ENCODE results near the gene PHF23. TPM values are rescaled to one million over a fixed set of nuclear protein-coding genes. Genes with fewer than 3 reads are reported as not detected.
A peak's percentile ranks its signal among the peaks of the same experiment; 100 is the strongest.

Gene PHF23
- total RNA-seq, 1 experiment from 2014 or later, result 110 TPM

DNA sequence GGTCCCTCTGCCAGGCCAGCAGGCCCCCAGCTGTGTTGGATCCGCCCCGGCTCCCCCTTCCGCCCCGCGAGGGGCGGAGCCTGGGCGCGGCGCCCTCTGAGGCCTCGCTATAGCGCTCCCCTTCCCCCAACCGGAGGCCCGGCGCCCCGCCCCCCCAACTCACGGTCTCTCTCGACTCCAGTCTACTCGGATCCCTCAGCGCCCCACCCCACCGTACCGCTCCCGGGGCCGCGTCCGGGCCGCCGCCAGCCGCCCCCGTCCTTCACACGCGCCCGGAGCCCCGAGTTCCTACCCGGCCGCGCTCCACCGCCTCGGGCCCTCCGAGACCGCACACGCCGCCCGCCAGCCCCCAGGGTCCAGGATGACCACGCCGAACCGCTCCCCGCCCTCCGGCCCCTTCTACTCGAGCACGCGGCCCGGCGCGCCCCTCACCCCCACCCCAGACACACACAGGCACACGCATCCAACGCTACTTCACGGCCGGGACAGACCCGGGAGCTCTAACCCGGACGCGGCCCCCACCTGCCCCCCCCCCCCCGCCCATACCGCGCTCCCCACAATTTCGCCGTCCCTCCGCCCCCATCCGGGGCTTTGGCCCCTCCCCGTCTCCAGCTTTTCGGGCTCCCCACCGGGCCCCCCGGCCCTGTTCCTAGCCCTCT lies 1.4 kb downstream of the PHF23 start:
- Mint-ChIP-seq H3K4me3 (peak overlapping the region; percentile 95 to 97), H3K9me3 (peaks cover 0 to 2% of the 10 kb centered on the region in 2 experiments; a peak in 2 of 5 replicates), H3K36me3 (ENCODE audit: insufficient read depth in 1 of 3, low read depth in 3 of 3) (peaks cover 35 to 57% (median 45%) of the 10 kb centered on the region in 3 experiments), H3K4me1 (peaks cover 42 to 55% of the 10 kb centered on the region in 2 experiments), H3K27me3 (ENCODE audit: low read depth) (no peaks in the 10 kb centered on the region; the same call in 1 of the 2 replicates), H3K27ac (peak overlapping the region; percentile 95; a peak in 5 of 7 replicates)
- peak; percentile 91 for DNase-seq
- peaks cover 13% of the 10 kb centered on the region; the same call in 1 of the 2 replicates for H3K79me2 ChIP-seq (ENCODE audit: insufficient read depth, low read length)
- H3K18ac ChIP-seq (ENCODE audit: insufficient read length, low read depth, low read length), result peak overlapping the region; percentile 71
- no peak overlapping the region for H2BK15ac ChIP-seq (ENCODE audit: low read depth, low read length)
- H4K20me1 ChIP-seq (ENCODE audit: control insufficient read depth, insufficient read depth, insufficient read length), result no peaks in the 10 kb centered on the region
- no peak overlapping the region for H4K5ac ChIP-seq (ENCODE audit: insufficient read length, low read depth, low read length)
- H2BK12ac ChIP-seq (ENCODE audit: insufficient read length, low read depth, low read length), result no peak overlapping the region
- no peak overlapping the region for H2AK5ac ChIP-seq (ENCODE audit: insufficient read length, low read length)
- H3K23me2 ChIP-seq (ENCODE audit: insufficient read length, low read depth, low read length, poor library complexity, severe bottlenecking), result peaks cover 11% of the 10 kb centered on the region
- no peak overlapping the region for H4K8ac ChIP-seq (replicated peaks; ENCODE audit: insufficient read length, low read depth, low read length)
- WGBS (ENCODE audit: extremely low coverage, insufficient read length, low lambda C conversion rate), result no CpG with 5 or more reads among the region's 73 CpGs
- H2BK120ac ChIP-seq (ENCODE audit: low read depth, low read length, poor library complexity, severe bottlenecking), result no peak overlapping the region
- H2AFZ ChIP-seq (ENCODE audit: low read length), result no peak overlapping the region
- H3K14ac ChIP-seq (ENCODE audit: insufficient read depth, low read length), result peak overlapping the region; percentile 64; the same call in 1 of the 2 replicates
- no peak overlapping the region for H3K23ac ChIP-seq (ENCODE audit: insufficient read length, low read depth, low read length)
- no peak overlapping the region for H3K56ac ChIP-seq (ENCODE audit: insufficient read length, low read depth, low read length)
- H3K27ac ChIP-seq (ENCODE audit: insufficient read length, low read depth, low read length), result no peak overlapping the region
- no peak overlapping the region for H2BK20ac ChIP-seq (ENCODE audit: low read depth, low read length, poor library complexity, severe bottlenecking)
- H4K91ac ChIP-seq (ENCODE audit: insufficient read length, low read depth, low read length), result no peak overlapping the region
- H3K9me3 ChIP-seq (ENCODE audit: control insufficient read depth, low read depth, low read length), result no peaks in the 10 kb centered on the region
- H2BK5ac ChIP-seq (ENCODE audit: insufficient read length, low read length), result no peak overlapping the region
- H3K4me2 ChIP-seq (ENCODE audit: insufficient read depth, insufficient read length, low read length), result peak overlapping the region; percentile 82
- no peaks in the 10 kb centered on the region for H3K27me3 ChIP-seq (ENCODE audit: insufficient read depth, low read length)
- TF ChIP-seq, protein P1, sequence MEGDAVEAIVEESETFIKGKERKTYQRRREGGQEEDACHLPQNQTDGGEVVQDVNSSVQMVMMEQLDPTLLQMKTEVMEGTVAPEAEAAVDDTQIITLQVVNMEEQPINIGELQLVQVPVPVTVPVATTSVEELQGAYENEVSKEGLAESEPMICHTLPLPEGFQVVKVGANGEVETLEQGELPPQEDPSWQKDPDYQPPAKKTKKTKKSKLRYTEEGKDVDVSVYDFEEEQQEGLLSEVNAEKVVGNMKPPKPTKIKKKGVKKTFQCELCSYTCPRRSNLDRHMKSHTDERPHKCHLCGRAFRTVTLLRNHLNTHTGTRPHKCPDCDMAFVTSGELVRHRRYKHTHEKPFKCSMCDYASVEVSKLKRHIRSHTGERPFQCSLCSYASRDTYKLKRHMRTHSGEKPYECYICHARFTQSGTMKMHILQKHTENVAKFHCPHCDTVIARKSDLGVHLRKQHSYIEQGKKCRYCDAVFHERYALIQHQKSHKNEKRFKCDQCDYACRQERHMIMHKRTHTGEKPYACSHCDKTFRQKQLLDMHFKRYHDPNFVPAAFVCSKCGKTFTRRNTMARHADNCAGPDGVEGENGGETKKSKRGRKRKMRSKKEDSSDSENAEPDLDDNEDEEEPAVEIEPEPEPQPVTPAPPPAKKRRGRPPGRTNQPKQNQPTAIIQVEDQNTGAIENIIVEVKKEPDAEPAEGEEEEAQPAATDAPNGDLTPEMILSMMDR (conservative IDR thresholded peaks at IDR 0.05), result no peak
- H3K79me1 ChIP-seq (ENCODE audit: insufficient read depth, low read depth, low read length, poor library complexity, severe bottlenecking), result peaks cover 13% of the 10 kb centered on the region
- H3K4me1 ChIP-seq (ENCODE audit: insufficient read depth, low read length), result no peaks in the 10 kb centered on the region
- no peak overlapping the region for H3T11ph ChIP-seq (ENCODE audit: low read length)
- no peak overlapping the region for H3K9ac ChIP-seq (ENCODE audit: extremely low read depth, insufficient read length, low read length)
- no peak overlapping the region for H3K4ac ChIP-seq (ENCODE audit: low read depth, low read length)
